Lower leg skin (tissue), 3 donors: ENCODE results near the gene PRSS22.

Experiments
- POLR2A ChIP-seq, 2 donors: fragments of 450-650 bp; IDR thresholded peaks; one replicate each; pipeline ENCODE4 v1.6.1; 2016 to 2017; ENCODE audit warnings: antibody characterized with exemption in 2 of 2, mild to moderate bottlenecking in 1 of 2, moderate library complexity in 1 of 2
- TF ChIP-seq, protein P1 (sequence below), 3 donors: fragments of 450-650 bp; IDR thresholded peaks; one replicate each; pipeline ENCODE4 v1.5.1; 2016; ENCODE audit warnings: antibody characterized with exemption in 3 of 3, mild to moderate bottlenecking in 3 of 3, moderate library complexity in 2 of 3

DNA sequence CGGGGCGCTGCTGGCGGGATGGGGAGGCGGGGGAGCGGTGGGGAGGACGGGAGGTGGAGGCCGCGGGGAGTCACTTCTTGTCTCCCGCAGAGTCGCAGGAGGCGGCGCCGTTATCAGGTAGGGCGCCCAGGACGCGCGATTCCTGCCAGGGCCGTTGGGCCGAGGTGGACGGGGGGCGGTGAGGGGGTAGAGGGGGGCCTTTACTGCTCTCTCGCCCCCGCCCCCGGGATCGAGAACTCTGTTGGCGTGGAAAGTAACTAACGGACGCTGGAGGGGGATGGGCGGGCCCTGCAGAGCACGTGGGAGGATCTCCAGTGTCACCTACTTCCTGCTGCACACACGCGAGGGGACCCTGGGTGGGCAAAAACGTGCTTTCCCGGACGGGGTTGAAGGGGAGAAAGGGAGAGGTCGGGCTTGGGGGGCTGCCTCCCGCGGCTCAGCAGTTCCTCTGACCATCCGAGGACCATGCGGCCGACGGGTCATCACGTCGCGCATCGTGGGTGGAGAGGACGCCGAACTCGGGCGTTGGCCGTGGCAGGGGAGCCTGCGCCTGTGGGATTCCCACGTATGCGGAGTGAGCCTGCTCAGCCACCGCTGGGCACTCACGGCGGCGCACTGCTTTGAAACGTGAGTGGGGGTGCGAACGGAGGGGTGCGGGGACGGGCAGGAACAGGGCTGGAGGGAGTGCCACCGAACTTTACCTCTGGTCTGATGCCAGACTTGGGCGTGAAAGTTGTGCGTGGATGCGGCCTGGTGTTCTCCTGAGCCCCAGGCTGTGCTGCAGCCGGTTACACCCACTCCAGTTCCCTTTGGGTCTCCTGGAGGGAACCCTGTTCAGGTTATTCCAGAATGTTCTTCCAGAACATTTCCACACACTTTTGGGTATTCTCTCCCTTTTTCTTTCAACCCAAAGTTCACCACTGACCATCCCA lies 40.4 kb downstream of the PRSS22 start:
- TF ChIP-seq, protein P1, sequence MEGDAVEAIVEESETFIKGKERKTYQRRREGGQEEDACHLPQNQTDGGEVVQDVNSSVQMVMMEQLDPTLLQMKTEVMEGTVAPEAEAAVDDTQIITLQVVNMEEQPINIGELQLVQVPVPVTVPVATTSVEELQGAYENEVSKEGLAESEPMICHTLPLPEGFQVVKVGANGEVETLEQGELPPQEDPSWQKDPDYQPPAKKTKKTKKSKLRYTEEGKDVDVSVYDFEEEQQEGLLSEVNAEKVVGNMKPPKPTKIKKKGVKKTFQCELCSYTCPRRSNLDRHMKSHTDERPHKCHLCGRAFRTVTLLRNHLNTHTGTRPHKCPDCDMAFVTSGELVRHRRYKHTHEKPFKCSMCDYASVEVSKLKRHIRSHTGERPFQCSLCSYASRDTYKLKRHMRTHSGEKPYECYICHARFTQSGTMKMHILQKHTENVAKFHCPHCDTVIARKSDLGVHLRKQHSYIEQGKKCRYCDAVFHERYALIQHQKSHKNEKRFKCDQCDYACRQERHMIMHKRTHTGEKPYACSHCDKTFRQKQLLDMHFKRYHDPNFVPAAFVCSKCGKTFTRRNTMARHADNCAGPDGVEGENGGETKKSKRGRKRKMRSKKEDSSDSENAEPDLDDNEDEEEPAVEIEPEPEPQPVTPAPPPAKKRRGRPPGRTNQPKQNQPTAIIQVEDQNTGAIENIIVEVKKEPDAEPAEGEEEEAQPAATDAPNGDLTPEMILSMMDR (IDR thresholded peaks at IDR 0.05) = no peak
- no peak for TF ChIP-seq POLR2A (IDR thresholded peaks at IDR 0.05)
